Upper lobe of left lung (tissue), 4 donors: ENCODE results near the gene ATG16L1.

Experiments used
- POLR2A ChIP-seq, 4 donors: fragments of 450-650 bp; IDR thresholded peaks; one replicate each; pipeline ENCODE4 v1.5.1; 2016 to 2017; ENCODE audit warnings: antibody characterized with exemption in 4 of 4, mild to moderate bottlenecking in 2 of 4
- TF ChIP-seq, protein P1 (sequence below), 6 experiments: fragments of 450-650 bp in 4 of 6; fragments of 200-600 bp in 2 of 6; sonication (generic) in 2 of 6; IDR thresholded peaks; one replicate each; pipeline ENCODE4 v1.5.1; 2016 to 2019; ENCODE audit warnings: antibody characterized with exemption in 6 of 6

DNA sequence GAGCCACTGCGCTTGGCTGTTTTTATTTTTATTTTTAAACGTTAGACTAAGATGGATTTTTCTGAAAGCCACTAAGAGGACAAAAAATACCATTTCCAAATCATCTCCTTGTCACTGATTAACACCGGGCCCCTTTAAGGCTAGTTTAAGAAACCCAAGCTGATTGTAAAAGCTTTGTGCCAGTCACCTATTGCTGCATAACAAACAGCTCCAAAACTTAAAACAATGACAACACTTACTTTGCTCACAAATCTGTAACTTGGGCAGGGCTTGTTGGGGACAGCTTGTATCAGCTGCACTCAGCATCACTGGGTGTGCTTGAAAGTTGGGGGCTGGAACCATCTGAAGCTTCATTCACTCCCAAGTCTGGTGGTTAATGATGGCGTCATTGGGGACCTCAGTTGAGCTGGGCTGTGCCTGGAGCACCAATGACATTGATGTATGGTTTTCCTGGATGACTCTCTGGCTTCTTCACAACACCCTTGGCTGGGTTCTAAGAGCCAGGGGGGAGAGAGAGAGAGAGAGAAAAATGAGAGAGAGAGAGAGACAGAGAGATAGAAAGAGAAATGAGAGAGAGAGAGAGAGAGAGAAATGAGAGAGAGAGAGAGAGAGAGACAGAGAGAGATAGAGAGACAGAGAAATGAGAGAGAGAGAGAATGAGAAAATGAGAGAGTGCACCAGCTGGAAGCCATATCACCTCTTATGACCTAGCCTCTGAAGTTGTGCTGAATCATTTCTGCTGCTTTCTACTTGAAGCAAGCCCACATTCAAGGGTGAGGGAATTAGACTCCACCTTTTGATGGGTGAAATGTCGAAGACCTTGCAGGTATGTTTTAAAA, 26.0 kb upstream of the ATG16L1 start:
- TF ChIP-seq, protein P1, sequence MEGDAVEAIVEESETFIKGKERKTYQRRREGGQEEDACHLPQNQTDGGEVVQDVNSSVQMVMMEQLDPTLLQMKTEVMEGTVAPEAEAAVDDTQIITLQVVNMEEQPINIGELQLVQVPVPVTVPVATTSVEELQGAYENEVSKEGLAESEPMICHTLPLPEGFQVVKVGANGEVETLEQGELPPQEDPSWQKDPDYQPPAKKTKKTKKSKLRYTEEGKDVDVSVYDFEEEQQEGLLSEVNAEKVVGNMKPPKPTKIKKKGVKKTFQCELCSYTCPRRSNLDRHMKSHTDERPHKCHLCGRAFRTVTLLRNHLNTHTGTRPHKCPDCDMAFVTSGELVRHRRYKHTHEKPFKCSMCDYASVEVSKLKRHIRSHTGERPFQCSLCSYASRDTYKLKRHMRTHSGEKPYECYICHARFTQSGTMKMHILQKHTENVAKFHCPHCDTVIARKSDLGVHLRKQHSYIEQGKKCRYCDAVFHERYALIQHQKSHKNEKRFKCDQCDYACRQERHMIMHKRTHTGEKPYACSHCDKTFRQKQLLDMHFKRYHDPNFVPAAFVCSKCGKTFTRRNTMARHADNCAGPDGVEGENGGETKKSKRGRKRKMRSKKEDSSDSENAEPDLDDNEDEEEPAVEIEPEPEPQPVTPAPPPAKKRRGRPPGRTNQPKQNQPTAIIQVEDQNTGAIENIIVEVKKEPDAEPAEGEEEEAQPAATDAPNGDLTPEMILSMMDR (IDR thresholded peaks at IDR 0.05) = no peak
- no peak for TF ChIP-seq POLR2A (IDR thresholded peaks at IDR 0.05)
